Lower leg skin (tissue), 4 donors: ENCODE results near the gene XIRP2. TPM values are rescaled to one million over a fixed set of nuclear protein-coding genes. Genes with fewer than 3 reads are reported as not detected.

Experiments
- DNase-seq, 2 donors: peaks; one replicate each; pipeline ENCODE4 v3.0.0-alpha.2; 2019; ENCODE audit warnings: low spot score in 2 of 2
- H3K4me3 ChIP-seq: fragments of 200-600 bp; sonication (generic); 2 replicates; pipeline ENCODE4 v1.5.1; 2017; ENCODE audit warnings: mild to moderate bottlenecking, low read depth; ENCODE audit not compliant: poor library complexity, severe bottlenecking
- CTCF ChIP-seq, 3 donors: fragments of 450-650 bp; IDR thresholded peaks; one replicate each; pipeline ENCODE4 v1.5.1; 2016; ENCODE audit warnings: antibody characterized with exemption in 3 of 3, mild to moderate bottlenecking in 3 of 3, moderate library complexity in 2 of 3
- POLR2A ChIP-seq, 2 donors: fragments of 450-650 bp; IDR thresholded peaks; one replicate each; pipeline ENCODE4 v1.6.1; 2016 to 2017; ENCODE audit warnings: antibody characterized with exemption in 2 of 2, mild to moderate bottlenecking in 1 of 2, moderate library complexity in 1 of 2
- WGBS, 2 donors: methylation state at CpG; one replicate each; pipeline ENCODE4 v1.1.5; 2018; 5-methylcytosine and 5-hydroxymethylcytosine counted together
- intact Hi-C: fragments of 100-400 bp; cut with DNase I; formaldehyde crosslinking; loops from one replicate; pipeline ENCODE4 v1.15.0; 2023; ENCODE audit warnings: low total_unique reads
- total RNA-seq, 4 donors: library from RNA; depleted of rRNA; stranded (reverse); fragments of >200 nt; gene quantifications; one replicate each; pipeline ENCODE4 v1.1.0, GENCODE V29; 2016

The XIRP2 gene
- total RNA-seq, 4 donors from 2014 or later: 0.06 TPM; not detected in 3

GRCh38 chr2:167114018-167114417 is 225.7 kb downstream of the XIRP2 start:
- intact Hi-C loops: no loop called here
- no peak for DNase-seq
- TF ChIP-seq CTCF (IDR thresholded peaks at IDR 0.05) (no peak), POLR2A (IDR thresholded peaks at IDR 0.05) (no peak)
- H3K4me3 ChIP-seq: no peak overlapping the region
- 79 to 82% methylated on average over 4 of the region's 4 CpGs for WGBS, 2 donors

GRCh38 chr2:167115541-167115940 is 227.3 kb downstream of the XIRP2 start:
- TF ChIP-seq POLR2A (IDR thresholded peaks at IDR 0.05): no peak
- TF ChIP-seq CTCF (IDR thresholded peaks at IDR 0.05): no peak
- no peak overlapping the region for H3K4me3 ChIP-seq
- no peak for DNase-seq
- intact Hi-C loops: no loop called here

- no peak for DNase-seq
- H3K4me3 ChIP-seq: no peak overlapping the region
- 55 to 64% methylated on average over 2 of the region's 2 CpGs for WGBS, 2 donors
- no peak for TF ChIP-seq CTCF (IDR thresholded peaks at IDR 0.05)
- TF ChIP-seq POLR2A (IDR thresholded peaks at IDR 0.05): no peak
- intact Hi-C loops: no loop called here
Observed at GRCh38 chr2:167122389-167122788, 234.1 kb downstream of the XIRP2 start.

GRCh38 chr2:167126165-167126564 is 237.9 kb downstream of the XIRP2 start:
- TF ChIP-seq CTCF (IDR thresholded peaks at IDR 0.05) (no peak), POLR2A (IDR thresholded peaks at IDR 0.05) (no peak)
- H3K4me3 ChIP-seq: no peak overlapping the region
- intact Hi-C loops: no loop called here
- 58 to 61% methylated on average over 3 of the region's 3 CpGs for WGBS, 2 donors
- no peak for DNase-seq

GRCh38 chr2:167127135-167127534 is 238.9 kb downstream of the XIRP2 start:
- intact Hi-C loops: no loop called here
- DNase-seq: no peak
- no peak overlapping the region for H3K4me3 ChIP-seq
- WGBS, 2 donors: 15 to 17% methylated on average over 1 of the region's 1 CpG
- TF ChIP-seq POLR2A (IDR thresholded peaks at IDR 0.05) (no peak), CTCF (IDR thresholded peaks at IDR 0.05) (no peak)

- no peak overlapping the region for H3K4me3 ChIP-seq
- WGBS, 2 donors: 93 to 95% methylated on average over 9 of the region's 9 CpGs
- no peak for TF ChIP-seq CTCF (IDR thresholded peaks at IDR 0.05)
- no peak for TF ChIP-seq POLR2A (IDR thresholded peaks at IDR 0.05)
- DNase-seq: no peak
- intact Hi-C loops: no loop called here
Observed at GRCh38 chr2:167128130-167128529, 239.8 kb downstream of the XIRP2 start.
